ENCODE results near the gene PROKR1.

- TF ChIP-seq CTCF (IDR thresholded peaks at IDR 0.05) (no peak), EZH2 (IDR thresholded peaks at IDR 0.05) (no peak), EZH2phosphoT487 (IDR thresholded peaks at IDR 0.05) (no peak)
These were observed 10.2 kb downstream of the PROKR1 start for GRCh38 chr2:68653538-68653982.
